Neural cell (in vitro differentiated cells): ENCODE results near the gene ARID3C.

Source experiments
- EP300 ChIP-seq: fragments of 450-650 bp; conservative IDR thresholded peaks from 2 replicates; pipeline ENCODE4 v1.6.1; 2014; ENCODE audit warnings: antibody characterized with exemption, mild to moderate bottlenecking, moderate library complexity; ENCODE audit not compliant: poor library complexity, severe bottlenecking
- EZH2 ChIP-seq: fragments of 200-600, 300-800 bp; shearing (Covaris generic), sonication (generic); IDR thresholded peaks from 2 replicates; pipeline ENCODE4 v1.6.1; 2014; ENCODE audit warnings: antibody characterized with exemption, low read length, borderline replicate concordance, mild to moderate bottlenecking; ENCODE audit not compliant: insufficient read depth, poor library complexity, severe bottlenecking
- POLR2AphosphoS5 ChIP-seq: IDR thresholded peaks from 2 replicates; pipeline ENCODE4 v1.6.1; 2012
- RAD21 ChIP-seq: fragments of 450-650 bp; conservative IDR thresholded peaks from 2 replicates; pipeline ENCODE4 v1.6.1; 2014; ENCODE audit warnings: antibody characterized with exemption, mild to moderate bottlenecking, moderate library complexity
- SMC3 ChIP-seq: fragments of 450-650 bp; conservative IDR thresholded peaks from 2 replicates; pipeline ENCODE4 v1.6.1; 2014; ENCODE audit warnings: antibody characterized with exemption, mild to moderate bottlenecking, moderate library complexity; ENCODE audit not compliant: poor library complexity
- TF ChIP-seq, protein P1 (sequence below): fragments of 450-650 bp; IDR thresholded peaks from 2 replicates; pipeline ENCODE4 v1.5.1; 2014; ENCODE audit warnings: antibody characterized with exemption, mild to moderate bottlenecking, moderate library complexity; ENCODE audit not compliant: poor library complexity, severe bottlenecking
- TF ChIP-seq, protein P2 (sequence below): IDR thresholded peaks from 2 replicates; pipeline ENCODE4 v1.6.1; 2012; ENCODE audit warnings: borderline replicate concordance

DNA sequence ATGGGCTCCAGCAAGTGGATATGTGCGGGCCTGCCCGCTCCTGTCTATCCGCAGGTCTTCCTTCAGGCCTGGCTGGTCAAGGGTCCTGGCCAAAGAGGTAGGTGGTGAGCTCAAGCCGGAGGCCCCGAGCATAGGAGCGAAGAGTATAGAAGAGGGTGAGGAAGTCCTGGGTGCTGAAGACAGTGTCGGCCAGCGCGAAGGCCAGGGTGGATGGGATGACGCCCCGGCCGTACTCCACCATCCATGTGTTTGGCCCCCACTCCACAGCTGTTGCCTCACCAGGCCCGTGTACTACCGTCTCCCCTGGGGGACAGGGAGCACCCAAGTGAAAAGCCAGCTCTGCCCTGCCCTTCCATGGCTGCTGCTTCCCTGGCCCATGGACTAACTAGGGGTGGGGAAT lies 6.7 kb upstream of the ARID3C start:
- TF ChIP-seq EZH2: no peak
- no peak for TF ChIP-seq SMC3
- TF ChIP-seq, protein P1, sequence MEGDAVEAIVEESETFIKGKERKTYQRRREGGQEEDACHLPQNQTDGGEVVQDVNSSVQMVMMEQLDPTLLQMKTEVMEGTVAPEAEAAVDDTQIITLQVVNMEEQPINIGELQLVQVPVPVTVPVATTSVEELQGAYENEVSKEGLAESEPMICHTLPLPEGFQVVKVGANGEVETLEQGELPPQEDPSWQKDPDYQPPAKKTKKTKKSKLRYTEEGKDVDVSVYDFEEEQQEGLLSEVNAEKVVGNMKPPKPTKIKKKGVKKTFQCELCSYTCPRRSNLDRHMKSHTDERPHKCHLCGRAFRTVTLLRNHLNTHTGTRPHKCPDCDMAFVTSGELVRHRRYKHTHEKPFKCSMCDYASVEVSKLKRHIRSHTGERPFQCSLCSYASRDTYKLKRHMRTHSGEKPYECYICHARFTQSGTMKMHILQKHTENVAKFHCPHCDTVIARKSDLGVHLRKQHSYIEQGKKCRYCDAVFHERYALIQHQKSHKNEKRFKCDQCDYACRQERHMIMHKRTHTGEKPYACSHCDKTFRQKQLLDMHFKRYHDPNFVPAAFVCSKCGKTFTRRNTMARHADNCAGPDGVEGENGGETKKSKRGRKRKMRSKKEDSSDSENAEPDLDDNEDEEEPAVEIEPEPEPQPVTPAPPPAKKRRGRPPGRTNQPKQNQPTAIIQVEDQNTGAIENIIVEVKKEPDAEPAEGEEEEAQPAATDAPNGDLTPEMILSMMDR: no peak
- TF ChIP-seq, protein P2, sequence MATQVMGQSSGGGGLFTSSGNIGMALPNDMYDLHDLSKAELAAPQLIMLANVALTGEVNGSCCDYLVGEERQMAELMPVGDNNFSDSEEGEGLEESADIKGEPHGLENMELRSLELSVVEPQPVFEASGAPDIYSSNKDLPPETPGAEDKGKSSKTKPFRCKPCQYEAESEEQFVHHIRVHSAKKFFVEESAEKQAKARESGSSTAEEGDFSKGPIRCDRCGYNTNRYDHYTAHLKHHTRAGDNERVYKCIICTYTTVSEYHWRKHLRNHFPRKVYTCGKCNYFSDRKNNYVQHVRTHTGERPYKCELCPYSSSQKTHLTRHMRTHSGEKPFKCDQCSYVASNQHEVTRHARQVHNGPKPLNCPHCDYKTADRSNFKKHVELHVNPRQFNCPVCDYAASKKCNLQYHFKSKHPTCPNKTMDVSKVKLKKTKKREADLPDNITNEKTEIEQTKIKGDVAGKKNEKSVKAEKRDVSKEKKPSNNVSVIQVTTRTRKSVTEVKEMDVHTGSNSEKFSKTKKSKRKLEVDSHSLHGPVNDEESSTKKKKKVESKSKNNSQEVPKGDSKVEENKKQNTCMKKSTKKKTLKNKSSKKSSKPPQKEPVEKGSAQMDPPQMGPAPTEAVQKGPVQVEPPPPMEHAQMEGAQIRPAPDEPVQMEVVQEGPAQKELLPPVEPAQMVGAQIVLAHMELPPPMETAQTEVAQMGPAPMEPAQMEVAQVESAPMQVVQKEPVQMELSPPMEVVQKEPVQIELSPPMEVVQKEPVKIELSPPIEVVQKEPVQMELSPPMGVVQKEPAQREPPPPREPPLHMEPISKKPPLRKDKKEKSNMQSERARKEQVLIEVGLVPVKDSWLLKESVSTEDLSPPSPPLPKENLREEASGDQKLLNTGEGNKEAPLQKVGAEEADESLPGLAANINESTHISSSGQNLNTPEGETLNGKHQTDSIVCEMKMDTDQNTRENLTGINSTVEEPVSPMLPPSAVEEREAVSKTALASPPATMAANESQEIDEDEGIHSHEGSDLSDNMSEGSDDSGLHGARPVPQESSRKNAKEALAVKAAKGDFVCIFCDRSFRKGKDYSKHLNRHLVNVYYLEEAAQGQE: no peak
- no peak for TF ChIP-seq POLR2AphosphoS5
- no peak for TF ChIP-seq EP300
- TF ChIP-seq RAD21: no peak
